ENCODE results near the gene BYSL.

The BYSL gene

DNA sequence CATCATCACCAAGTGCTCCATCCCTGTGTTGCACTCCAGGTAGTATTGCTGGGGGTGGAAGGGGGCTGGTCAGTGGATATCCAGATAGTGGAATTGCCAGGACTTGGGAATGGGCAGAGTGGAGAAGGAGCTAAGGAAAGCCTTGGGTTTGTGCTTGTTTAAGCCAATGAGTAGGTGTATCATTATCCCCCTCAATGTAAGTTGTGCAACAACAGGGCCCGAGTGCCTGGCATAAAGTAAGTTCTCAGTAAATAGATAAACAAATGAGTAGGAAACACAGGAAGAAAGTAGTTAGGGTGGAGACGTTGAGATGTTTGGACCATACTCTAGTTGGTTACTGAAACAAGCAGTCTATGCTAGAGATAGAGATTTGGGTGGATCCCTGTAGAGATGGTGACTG, 10.5 kb downstream of the BYSL start:
- DNase-seq (ENCODE audit: low read depth): no peak
- TF ChIP-seq, protein P1, sequence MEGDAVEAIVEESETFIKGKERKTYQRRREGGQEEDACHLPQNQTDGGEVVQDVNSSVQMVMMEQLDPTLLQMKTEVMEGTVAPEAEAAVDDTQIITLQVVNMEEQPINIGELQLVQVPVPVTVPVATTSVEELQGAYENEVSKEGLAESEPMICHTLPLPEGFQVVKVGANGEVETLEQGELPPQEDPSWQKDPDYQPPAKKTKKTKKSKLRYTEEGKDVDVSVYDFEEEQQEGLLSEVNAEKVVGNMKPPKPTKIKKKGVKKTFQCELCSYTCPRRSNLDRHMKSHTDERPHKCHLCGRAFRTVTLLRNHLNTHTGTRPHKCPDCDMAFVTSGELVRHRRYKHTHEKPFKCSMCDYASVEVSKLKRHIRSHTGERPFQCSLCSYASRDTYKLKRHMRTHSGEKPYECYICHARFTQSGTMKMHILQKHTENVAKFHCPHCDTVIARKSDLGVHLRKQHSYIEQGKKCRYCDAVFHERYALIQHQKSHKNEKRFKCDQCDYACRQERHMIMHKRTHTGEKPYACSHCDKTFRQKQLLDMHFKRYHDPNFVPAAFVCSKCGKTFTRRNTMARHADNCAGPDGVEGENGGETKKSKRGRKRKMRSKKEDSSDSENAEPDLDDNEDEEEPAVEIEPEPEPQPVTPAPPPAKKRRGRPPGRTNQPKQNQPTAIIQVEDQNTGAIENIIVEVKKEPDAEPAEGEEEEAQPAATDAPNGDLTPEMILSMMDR (conservative IDR thresholded peaks at IDR 0.05; ENCODE audit: control insufficient read depth, insufficient read depth, low read depth, low read length): no peak
- no peak overlapping the region for H3K4me3 ChIP-seq (ENCODE audit: control insufficient read depth, low read depth, low read length)

DNA sequence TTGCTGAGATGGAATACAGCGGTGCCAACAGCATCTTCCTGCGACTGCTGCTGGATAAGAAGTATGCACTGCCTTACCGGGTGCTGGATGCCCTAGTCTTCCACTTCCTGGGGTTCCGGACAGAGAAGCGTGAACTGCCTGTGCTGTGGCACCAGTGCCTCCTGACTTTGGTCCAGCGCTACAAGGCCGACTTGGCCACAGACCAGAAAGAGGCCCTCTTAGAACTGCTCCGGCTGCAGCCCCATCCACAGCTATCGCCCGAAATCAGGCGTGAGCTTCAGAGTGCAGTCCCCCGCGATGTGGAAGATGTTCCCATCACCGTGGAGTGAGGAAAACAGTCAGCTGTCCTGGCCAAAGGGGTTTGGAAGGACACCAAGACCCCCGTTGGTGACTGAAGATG, 11.1 kb downstream of the BYSL start:
- no peak for DNase-seq (ENCODE audit: low read depth)
- H3K4me3 ChIP-seq (ENCODE audit: control insufficient read depth, low read depth, low read length): no peak overlapping the region
- TF ChIP-seq, protein P1 (conservative IDR thresholded peaks at IDR 0.05; ENCODE audit: control insufficient read depth, insufficient read depth, low read depth, low read length): no peak

DNA sequence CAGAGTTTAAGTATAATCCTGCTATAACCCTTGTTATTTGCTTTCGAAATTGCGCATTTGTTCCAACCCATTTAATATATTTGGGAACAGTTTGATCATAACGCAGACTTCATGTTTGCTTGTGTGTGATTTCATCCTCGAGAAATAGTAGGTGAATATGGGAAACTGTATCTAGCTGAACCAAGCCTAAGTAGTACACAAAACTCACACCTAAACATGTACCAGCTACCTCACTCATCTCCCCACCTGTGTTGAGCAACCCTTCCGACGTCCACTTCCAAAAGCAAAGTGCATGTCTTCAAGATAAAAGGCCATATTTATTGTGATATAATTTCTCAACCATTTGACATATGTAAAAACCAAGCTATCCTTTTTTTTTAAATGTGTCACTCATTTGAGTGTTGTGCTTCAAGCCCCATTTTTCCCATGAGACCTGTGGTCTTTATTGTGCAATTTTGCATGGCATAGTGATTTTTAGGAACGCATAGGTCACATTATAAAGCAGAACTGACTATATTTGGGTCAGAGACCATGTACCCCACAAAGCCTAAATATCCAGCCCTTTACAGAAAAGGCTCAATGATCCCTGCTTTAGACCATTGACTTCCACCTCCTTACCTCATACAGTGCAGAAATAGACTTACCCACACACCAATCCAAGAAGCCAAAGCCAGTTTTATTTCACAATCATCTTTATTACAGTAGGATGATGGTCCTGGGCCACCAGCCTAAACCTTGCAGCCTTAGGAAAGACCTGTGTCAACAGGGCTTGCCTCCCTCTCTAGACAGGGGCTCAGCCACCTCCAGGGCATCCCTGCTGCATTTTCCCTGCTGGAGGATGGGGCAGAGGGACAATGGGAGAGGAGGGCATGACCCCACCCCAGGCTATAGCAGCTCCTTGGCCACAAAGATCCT, 13.2 kb downstream of the BYSL start:
- TF ChIP-seq, protein P1 (conservative IDR thresholded peaks at IDR 0.05; ENCODE audit: control insufficient read depth, insufficient read depth, low read depth, low read length): no peak
- DNase-seq (ENCODE audit: low read depth): no peak
- no peak overlapping the region for H3K4me3 ChIP-seq (ENCODE audit: control insufficient read depth, low read depth, low read length)

DNA sequence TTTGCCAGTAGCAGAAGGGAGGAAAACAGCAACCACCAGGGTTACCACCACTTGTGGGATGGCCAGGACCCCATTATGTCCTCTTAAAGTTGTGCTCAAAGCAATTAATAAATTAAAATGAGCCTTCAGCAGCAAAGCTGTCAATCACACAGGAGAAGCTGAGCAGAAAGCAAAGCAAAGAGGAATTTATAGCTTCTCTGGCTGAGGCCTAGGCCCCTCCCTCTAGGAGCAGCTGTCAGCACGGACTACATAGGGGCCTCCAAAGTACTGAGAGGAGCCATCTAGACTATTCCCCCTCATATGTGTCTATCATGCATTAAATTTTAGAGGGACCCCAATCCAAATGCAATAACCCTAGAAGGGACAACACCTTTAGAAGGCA, 13.9 kb downstream of the BYSL start:
- H3K4me3 ChIP-seq (ENCODE audit: control insufficient read depth, low read depth, low read length): no peak overlapping the region
- TF ChIP-seq, protein P1 (conservative IDR thresholded peaks at IDR 0.05; ENCODE audit: control insufficient read depth, insufficient read depth, low read depth, low read length): no peak
- no peak for DNase-seq (ENCODE audit: low read depth)

DNA sequence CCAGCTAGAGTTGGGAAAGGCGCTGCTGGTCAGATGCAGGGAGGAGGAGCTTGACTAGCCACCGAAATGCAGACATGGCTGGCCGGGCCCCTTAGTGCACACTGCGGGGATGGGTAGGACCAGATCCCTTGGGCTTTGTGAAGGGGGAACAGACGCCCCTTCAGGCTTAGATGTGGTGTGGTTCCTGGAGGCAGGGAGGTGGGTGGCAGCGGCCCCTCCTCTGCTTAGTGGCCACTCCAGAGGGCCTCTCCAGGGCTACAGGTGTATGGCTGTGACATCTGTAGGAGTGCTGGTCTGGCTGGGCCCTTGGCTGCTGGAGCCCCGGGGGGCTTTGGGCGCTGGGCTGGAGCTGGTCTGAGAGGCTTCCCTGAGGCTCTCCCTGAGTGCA, 14.4 kb downstream of the BYSL start:
- H3K4me3 ChIP-seq (ENCODE audit: control insufficient read depth, low read depth, low read length): no peak overlapping the region
- TF ChIP-seq, protein P1 (conservative IDR thresholded peaks at IDR 0.05; ENCODE audit: control insufficient read depth, insufficient read depth, low read depth, low read length): no peak
- no peak for DNase-seq (ENCODE audit: low read depth)

DNA sequence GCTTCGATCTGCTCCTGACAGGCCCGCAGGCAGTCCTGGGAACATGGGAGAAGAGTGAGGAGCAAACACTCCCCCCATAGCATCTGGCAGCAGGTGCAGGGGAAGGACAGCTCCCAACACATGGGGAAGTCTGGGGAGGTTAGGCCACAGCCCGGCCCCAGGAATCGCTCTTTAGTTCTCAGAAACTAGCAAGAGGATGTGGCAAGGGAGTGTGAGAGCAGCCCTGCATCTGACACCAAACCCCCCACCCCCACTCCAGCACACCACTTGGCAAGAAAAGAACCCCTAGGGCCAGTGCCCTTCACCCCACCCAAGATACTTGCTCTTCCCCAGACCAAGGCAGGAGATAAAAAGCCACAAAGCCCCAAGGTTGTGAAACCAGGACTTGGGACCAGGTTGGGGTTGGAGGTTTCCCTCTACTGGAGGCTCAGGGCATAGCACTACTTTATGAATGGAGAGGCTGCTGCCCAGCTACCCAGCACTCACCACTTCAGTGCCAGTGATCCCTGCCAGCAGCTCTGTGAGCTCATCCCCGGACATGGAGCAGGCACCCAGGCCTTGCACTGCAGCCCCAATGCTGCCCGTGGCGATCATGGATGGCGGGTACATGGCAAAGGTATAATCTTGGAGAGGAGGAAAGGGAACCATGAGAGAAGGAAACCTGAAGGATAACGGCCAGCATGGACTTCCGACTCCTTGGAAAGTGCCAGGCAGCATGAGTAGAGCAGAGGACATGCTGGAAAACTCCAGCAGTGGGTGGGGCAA, 15.0 kb downstream of the BYSL start:
- DNase-seq (ENCODE audit: low read depth): peak; percentile 92
- no peak overlapping the region for H3K4me3 ChIP-seq (ENCODE audit: control insufficient read depth, low read depth, low read length)
- TF ChIP-seq, protein P1 (conservative IDR thresholded peaks at IDR 0.05; ENCODE audit: control insufficient read depth, insufficient read depth, low read depth, low read length): peak; percentile 95

All from fibroblast of mammary gland (primary cell).